ENCODE data around the gene TLR8.

Gene TLR8

DNA sequence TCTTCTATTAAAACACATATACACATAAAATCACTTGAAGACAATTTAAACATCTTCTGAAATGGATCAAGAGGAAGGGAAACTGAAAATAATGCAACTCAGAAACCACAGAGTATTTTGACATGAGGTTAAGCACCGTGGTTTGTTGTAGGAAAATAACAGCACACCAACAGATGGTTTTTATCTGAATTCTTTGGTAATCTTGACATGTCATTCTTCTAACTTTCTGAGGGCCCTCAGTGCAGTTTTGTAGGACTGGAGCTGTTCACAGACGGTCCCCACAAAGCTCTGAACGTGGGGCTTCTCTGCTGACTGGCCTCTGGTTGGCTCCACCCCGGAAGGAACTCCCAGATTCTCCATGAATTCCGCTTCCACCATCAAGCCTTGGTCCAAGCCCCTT, 16.0 kb upstream of the TLR8 start:
- TF ChIP-seq Cebpa-rat (IDR thresholded peaks at IDR 0.05) = peak in 2 of 11 experiments; percentile 43 to 63; a peak in 3 of 22 replicates
- H3K27ac ChIP-seq = peak overlapping the region; percentile 52 to 91 (median 79); a peak in 21 of 22 replicates
- peaks cover 0 to 4% (median 0%) of the 10 kb centered on the region in 11 experiments; a peak in 1 of 22 replicates for H4K20me1 ChIP-seq
- H3K36me3 ChIP-seq = peaks cover 0 to 34% (median 0%) of the 10 kb centered on the region in 11 experiments; a peak in 8 of 22 replicates
- H3K27me3 ChIP-seq = peaks cover 89 to 100% (median 94%) of the 10 kb centered on the region in 11 experiments
- peak overlapping the region; percentile 46 to 87 (median 70) for H3K4me2 ChIP-seq
- peak overlapping the region in 2 of 10 experiments; percentile 19 to 33; a peak in 2 of 20 replicates for H3K4me3 ChIP-seq
- H3K9me3 ChIP-seq (replicated peaks in 1 of 11) = peaks cover 0 to 44% (median 11%) of the 10 kb centered on the region in 11 experiments; a peak in 15 of 22 replicates
- peaks cover 26 to 72% (median 43%) of the 10 kb centered on the region in 10 experiments for H3K4me1 ChIP-seq
- H3K9ac ChIP-seq = peak overlapping the region; percentile 32 to 78 (median 50); a peak in 19 of 22 replicates

DNA sequence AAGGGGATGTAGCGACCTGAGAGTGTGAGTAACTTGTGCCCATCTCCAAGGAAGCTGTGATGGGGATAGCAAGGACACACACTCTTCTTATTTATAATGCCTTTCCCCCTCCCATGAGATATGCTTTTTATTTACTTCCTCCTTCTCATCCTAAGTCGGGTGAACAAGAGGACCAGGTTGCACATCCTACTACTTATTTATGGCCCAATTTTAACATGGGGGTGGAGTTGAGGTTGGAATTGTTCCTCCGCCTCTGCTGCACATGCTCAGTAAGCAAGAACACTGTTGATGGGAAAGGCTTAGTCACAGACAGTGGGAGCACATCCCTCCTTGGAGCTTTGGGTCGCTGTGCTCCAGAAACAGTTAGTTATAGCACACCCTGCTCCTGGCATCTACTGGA, 15.2 kb upstream of the TLR8 start:
- peak overlapping the region; percentile 52 to 91 (median 79); a peak in 21 of 22 replicates for H3K27ac ChIP-seq
- H3K9ac ChIP-seq = peak overlapping the region in 9 of 11 experiments; percentile 40 to 78 (median 64); a peak in 14 of 22 replicates
- H3K4me2 ChIP-seq = peak overlapping the region; percentile 46 to 87 (median 70)

DNA sequence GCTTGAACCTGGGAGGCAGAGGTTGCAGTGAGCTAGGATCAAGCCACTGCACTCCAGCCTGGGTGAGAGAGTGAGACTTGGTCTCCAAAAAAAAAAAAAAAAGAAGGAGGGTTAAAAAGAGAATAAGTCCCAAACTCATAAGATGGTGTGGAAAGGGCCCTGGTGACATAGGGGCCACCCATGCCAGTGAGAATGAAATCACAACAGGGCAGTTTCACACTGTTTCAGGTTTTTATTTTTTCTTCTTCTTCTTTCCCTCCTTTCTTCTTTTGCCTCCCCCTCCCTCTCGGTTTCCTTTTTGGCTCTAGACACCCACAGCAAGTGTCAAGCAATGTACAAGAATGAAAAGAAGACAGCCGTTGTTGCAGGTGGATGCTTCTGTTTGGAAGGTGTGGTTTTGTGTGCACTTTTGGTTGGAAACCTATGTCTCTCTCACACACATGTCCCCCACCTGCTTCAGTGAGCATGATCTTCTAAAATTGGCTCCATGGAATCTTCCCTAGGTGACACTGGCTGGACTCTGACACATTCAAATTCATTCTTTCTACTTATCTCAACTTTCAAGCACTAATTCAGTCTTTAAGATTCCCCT, 14.4 kb upstream of the TLR8 start:
- TF ChIP-seq Cebpa-rat (IDR thresholded peaks at IDR 0.05) = no peak
- H3K27me3 ChIP-seq = peaks cover 78 to 97% (median 90%) of the 10 kb centered on the region in 11 experiments
- no peak overlapping the region for H3K4me3 ChIP-seq
- H3K27ac ChIP-seq = peak overlapping the region in 8 of 11 experiments; percentile 65 to 91 (median 83); a peak in 15 of 22 replicates
- peaks cover 0 to 31% (median 11%) of the 10 kb centered on the region in 11 experiments; a peak in 15 of 22 replicates for H3K9me3 ChIP-seq (replicated peaks in 1 of 11)
- peak overlapping the region; percentile 46 to 87 (median 70); a peak in 20 of 22 replicates for H3K4me2 ChIP-seq
- H3K9ac ChIP-seq = 0 out of 22 replicates have a peak overlapping the region, but pooled peaks of 1 of the 11 experiments have one; percentile 1
- peaks cover 0 to 18% (median 0%) of the 10 kb centered on the region in 11 experiments; a peak in 6 of 22 replicates for H3K36me3 ChIP-seq
- peaks cover 26 to 86% (median 48%) of the 10 kb centered on the region in 10 experiments for H3K4me1 ChIP-seq
- H4K20me1 ChIP-seq = no peaks in the 10 kb centered on the region

More for the DNA sequence above, 15.2 kb upstream of the TLR8 start:
- H4K20me1 ChIP-seq = no peaks in the 10 kb centered on the region
- H3K9me3 ChIP-seq (replicated peaks in 1 of 11) = peaks cover 0 to 37% (median 11%) of the 10 kb centered on the region in 11 experiments; a peak in 15 of 22 replicates
- peak overlapping the region in 2 of 10 experiments; percentile 19 to 33; a peak in 1 of 20 replicates for H3K4me3 ChIP-seq
- no peak for TF ChIP-seq Cebpa-rat (IDR thresholded peaks at IDR 0.05)
- peaks cover 82 to 98% (median 92%) of the 10 kb centered on the region in 11 experiments for H3K27me3 ChIP-seq
- H3K36me3 ChIP-seq = peaks cover 0 to 27% (median 0%) of the 10 kb centered on the region in 11 experiments; a peak in 8 of 22 replicates
- H3K4me1 ChIP-seq = peaks cover 26 to 79% (median 46%) of the 10 kb centered on the region in 10 experiments

DNA sequence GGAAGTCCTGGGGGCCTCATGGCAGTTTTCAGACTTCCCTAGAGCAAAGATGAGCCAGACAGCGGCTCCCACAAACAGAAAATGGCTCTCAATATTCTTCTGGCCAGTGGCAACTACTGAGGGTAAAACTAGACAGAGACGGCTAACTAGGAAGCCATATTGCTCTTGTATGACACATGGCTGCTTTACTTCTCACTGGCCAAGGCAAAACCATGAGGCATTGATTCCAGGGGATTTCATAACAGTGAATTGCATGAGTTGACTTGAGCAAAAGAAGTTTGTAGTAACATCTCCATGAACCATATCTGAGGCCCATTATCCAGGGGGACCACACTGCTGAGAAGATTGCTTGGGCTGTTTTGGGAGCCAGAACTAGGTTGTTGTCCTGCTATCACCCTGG, 13.7 kb upstream of the TLR8 start:
- Histone ChIP-seq H3K9ac (no peak overlapping the region), H3K36me3 (peaks cover 0 to 11% (median 0%) of the 10 kb centered on the region in 11 experiments; a peak in 6 of 22 replicates), H3K4me3 (no peak overlapping the region), H3K27ac (peak overlapping the region in 7 of 11 experiments; percentile 10 to 91 (median 83); a peak in 12 of 22 replicates), H4K20me1 (no peaks in the 10 kb centered on the region), H3K27me3 (peaks cover 78 to 97% (median 90%) of the 10 kb centered on the region in 11 experiments), H3K9me3 (replicated peaks in 1 of 11) (peaks cover 5 to 31% (median 11%) of the 10 kb centered on the region in 11 experiments; a peak in 14 of 22 replicates), H3K4me2 (peak overlapping the region in 10 of 11 experiments; percentile 46 to 87 (median 72); a peak in 17 of 22 replicates), H3K4me1 (peaks cover 26 to 93% (median 51%) of the 10 kb centered on the region in 10 experiments)
- TF ChIP-seq Cebpa-rat (IDR thresholded peaks at IDR 0.05) = no peak

DNA sequence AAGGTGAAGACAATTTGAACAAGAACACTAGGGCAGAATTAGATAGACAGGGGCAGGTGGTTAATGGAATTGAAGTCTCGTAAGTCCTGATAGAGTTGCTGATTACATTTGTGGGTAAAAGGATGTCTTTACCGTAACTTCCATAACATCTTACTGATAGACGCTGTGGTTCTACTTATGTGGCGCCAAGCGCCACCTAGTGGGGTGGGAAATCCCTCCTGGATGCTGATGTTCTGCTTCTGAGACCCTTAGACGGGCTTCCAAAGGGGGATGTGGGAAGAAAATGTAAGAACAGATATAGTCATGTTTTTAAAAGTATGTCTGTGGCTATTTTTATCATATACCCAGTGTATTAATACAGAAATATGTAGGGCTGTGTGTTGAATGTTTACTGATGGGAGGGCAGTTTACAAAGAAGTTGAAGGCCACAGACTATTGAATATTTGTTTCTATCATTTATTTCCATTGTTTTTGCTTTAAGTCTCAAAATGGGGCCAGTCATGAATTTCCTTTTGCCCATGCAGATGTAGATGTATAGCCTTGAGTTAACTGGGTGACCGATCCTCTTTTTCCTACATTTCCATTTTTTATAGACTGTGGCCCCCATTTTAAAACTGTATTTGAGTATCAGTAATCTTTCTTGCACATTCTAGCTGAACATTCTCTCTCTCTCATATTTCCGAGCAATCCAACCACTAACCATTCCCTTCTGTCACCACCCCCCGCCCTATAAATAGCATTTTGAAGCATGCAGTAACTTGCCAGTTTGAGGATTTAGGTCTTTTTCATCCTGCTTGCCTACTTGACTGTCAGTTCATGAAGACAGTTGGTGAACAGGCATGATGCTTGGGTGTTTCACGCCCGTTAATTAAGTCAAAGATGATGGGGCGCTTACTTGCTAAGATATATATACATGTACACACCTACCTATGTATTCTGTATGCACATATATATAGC, 12.1 kb upstream of the TLR8 start:
- peaks cover 26 to 98% (median 50%) of the 10 kb centered on the region in 10 experiments for H3K4me1 ChIP-seq
- H3K27ac ChIP-seq = peak overlapping the region in 1 of 11 experiments; percentile 25; a peak in 1 of 22 replicates
- peak overlapping the region in 5 of 11 experiments; percentile 73 to 87 (median 82); a peak in 11 of 22 replicates for H3K4me2 ChIP-seq
- H3K36me3 ChIP-seq = no peaks in the 10 kb centered on the region
- no peaks in the 10 kb centered on the region for H4K20me1 ChIP-seq
- TF ChIP-seq Cebpa-rat (IDR thresholded peaks at IDR 0.05) = no peak
- H3K9ac ChIP-seq = no peak overlapping the region
- H3K9me3 ChIP-seq (replicated peaks in 1 of 11) = peaks cover 3 to 19% (median 8%) of the 10 kb centered on the region in 11 experiments; a peak in 12 of 22 replicates
- H3K27me3 ChIP-seq = peaks cover 79 to 97% (median 90%) of the 10 kb centered on the region in 11 experiments
- H3K4me3 ChIP-seq = no peak overlapping the region

DNA sequence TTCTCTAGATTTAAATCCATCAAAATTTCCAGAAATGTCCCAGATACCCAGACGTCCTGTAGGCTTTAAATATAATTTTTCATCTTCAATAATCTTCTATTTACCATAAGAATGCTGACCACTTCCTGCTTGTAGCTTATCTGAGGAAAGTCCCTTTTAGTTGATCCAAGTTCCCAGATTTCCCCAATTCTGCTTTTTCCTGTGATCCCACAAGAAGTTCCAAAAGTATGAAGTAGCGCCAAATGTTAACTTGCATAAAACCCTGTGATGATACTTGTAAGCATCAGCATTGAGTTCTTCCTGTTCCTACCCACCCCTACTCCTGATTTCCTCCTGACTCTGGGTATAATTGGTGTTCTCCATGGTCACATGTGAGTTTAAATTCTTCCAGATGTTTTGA, 10.6 kb upstream of the TLR8 start:
- TF ChIP-seq Cebpa-rat (IDR thresholded peaks at IDR 0.05) = no peak
- no peaks in the 10 kb centered on the region for H4K20me1 ChIP-seq
- peaks cover 0 to 15% (median 0%) of the 10 kb centered on the region in 11 experiments; a peak in 3 of 22 replicates for H3K9me3 ChIP-seq (replicated peaks in 1 of 11)
- no peak overlapping the region for H3K9ac ChIP-seq
- peaks cover 20 to 98% (median 38%) of the 10 kb centered on the region in 10 experiments for H3K4me1 ChIP-seq
- H3K36me3 ChIP-seq = no peaks in the 10 kb centered on the region
- no peak overlapping the region; a peak in 1 of 22 replicates for H3K27ac ChIP-seq
- peaks cover 79 to 97% (median 90%) of the 10 kb centered on the region in 11 experiments for H3K27me3 ChIP-seq
- peak overlapping the region in 3 of 11 experiments; percentile 52 to 72 (median 57); a peak in 6 of 22 replicates for H3K4me2 ChIP-seq
- H3K4me3 ChIP-seq = no peak overlapping the region

DNA sequence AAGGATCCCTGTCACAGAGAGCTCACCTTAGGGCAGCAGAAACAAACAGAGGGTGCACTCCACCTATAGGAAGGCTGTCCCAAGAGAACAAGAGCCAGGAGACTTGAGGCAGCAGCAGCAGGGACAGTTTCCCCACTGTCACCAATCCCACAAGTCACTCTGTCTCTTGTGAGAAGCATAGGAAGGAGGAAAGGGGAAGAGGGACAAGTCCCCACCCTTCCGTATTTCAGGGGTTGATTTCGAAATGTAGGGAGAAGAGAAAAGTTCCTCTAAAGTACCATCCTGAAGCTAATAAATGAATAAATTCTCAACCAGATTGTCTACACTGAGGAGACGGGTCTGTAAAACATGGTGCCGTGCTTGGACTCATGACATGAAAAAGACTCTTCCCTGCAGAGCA, 9.5 kb upstream of the TLR8 start:
- H4K20me1 ChIP-seq = no peaks in the 10 kb centered on the region
- TF ChIP-seq Cebpa-rat (IDR thresholded peaks at IDR 0.05) = 0 out of 22 replicates have a peak, but pooled peaks of 1 of the 11 experiments have one; percentile 10
- H3K27me3 ChIP-seq = peaks cover 74 to 97% (median 90%) of the 10 kb centered on the region in 11 experiments
- no peaks in the 10 kb centered on the region for H3K36me3 ChIP-seq
- 0 out of 22 replicates have a peak overlapping the region, but pooled peaks of 1 of the 11 experiments have one; percentile 8 for H3K27ac ChIP-seq
- no peak overlapping the region for H3K4me3 ChIP-seq
- H3K9me3 ChIP-seq (replicated peaks in 1 of 11) = peaks cover 0 to 15% (median 0%) of the 10 kb centered on the region in 11 experiments; a peak in 3 of 22 replicates
- H3K9ac ChIP-seq = no peak overlapping the region
- peaks cover 9 to 97% (median 27%) of the 10 kb centered on the region in 10 experiments for H3K4me1 ChIP-seq
- peak overlapping the region in 5 of 11 experiments; percentile 58 to 80 (median 75); a peak in 10 of 22 replicates for H3K4me2 ChIP-seq

DNA sequence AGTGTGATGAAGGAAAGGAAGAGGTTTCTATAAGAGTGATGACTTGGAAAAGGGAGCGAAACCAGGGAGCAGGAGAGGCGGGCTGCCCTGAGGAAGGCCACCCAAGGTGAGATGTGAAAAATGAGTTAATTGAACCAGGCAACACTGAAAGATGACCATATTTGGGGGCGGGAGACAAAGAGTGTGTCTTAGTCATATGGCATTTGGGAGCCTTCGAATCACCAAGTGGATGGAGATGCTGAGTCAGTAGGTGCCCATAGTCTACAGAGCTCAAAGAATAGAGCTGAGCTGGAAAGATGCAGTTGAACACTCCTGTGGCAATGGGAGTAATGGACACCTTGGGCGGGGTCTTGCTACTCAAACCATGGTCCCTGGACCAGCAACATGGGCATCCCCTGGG, 8.3 kb upstream of the TLR8 start:
- Histone ChIP-seq H3K4me2 (peak overlapping the region in 3 of 11 experiments; percentile 26 to 80 (median 80); a peak in 5 of 22 replicates), H3K36me3 (no peaks in the 10 kb centered on the region), H3K9ac (no peak overlapping the region), H3K27me3 (peaks cover 74 to 97% (median 89%) of the 10 kb centered on the region in 11 experiments), H3K4me3 (no peak overlapping the region), H3K9me3 (replicated peaks in 1 of 11) (peaks cover 0 to 15% (median 0%) of the 10 kb centered on the region in 11 experiments; a peak in 3 of 22 replicates), H4K20me1 (no peaks in the 10 kb centered on the region), H3K4me1 (peaks cover 2 to 97% (median 19%) of the 10 kb centered on the region in 10 experiments), H3K27ac (no peak overlapping the region)
- TF ChIP-seq Cebpa-rat (IDR thresholded peaks at IDR 0.05) = no peak

All from BLaER1 treated with 17β-estradiol and CSF1 and Interleukin-3, amounts not matched to agents 10 nM and 100 nM (cell line).